Effector memory CD8-positive, alpha-beta T cell (primary cell): ENCODE measurements around the gene DLG2.

Experiments
- ATAC-seq: fragments of 150-1000 bp; cut with Tn5 transposase; replicated peaks from 2 replicates; pipeline ENCODE4 v1.10.0; 2021; ENCODE audit warnings: mild to moderate bottlenecking, moderate library complexity
- DNase-seq, 3 experiments: peaks; one replicate each; pipeline ENCODE4 v3.0.0; 2021
- H3K27ac Mint-ChIP-seq, 2 donors: one replicate each; pipeline ENCODE4 v1.8.0; 2022; ENCODE audit warnings: mild to moderate bottlenecking in 2 of 2, mixed read lengths in 2 of 2, moderate library complexity in 2 of 2
- H3K27me3 Mint-ChIP-seq, 2 donors: one replicate each; pipeline ENCODE4 v1.8.0; 2022; ENCODE audit warnings: mixed read lengths in 2 of 2
- H3K36me3 Mint-ChIP-seq: one replicate; pipeline ENCODE4 v1.8.0; 2022; ENCODE audit warnings: mild to moderate bottlenecking, moderate library complexity, mixed read lengths; ENCODE audit not compliant: insufficient read depth
- H3K4me1 Mint-ChIP-seq, 2 donors: one replicate each; pipeline ENCODE4 v1.8.0; 2022; ENCODE audit warnings: low read depth in 2 of 2, mixed read lengths in 2 of 2
- H3K4me3 Mint-ChIP-seq, 2 donors: one replicate each; pipeline ENCODE4 v1.8.0; 2022; ENCODE audit warnings: mild to moderate bottlenecking in 2 of 2, mixed read lengths in 2 of 2, moderate library complexity in 2 of 2
- H3K9me3 Mint-ChIP-seq, 2 donors: one replicate each; pipeline ENCODE4 v1.8.0; 2022; ENCODE audit warnings: mixed read lengths in 2 of 2

DLG2 gene

GRCh38 chr11:83827940-83828554 is 1799.1 kb downstream of the DLG2 start:
- Mint-ChIP-seq H3K27me3 (peaks cover 10 to 11% of the 10 kb centered on the region in 2 donors), H3K9me3 (no peaks in the 10 kb centered on the region), H3K36me3 (no peaks in the 10 kb centered on the region), H3K4me1 (no peaks in the 10 kb centered on the region), H3K4me3 (no peak overlapping the region), H3K27ac (no peak overlapping the region)
- no peak for ATAC-seq
- DNase-seq, result no peak

- DNase-seq (no peak), ATAC-seq (no peak)
- Mint-ChIP-seq H3K4me1 (no peaks in the 10 kb centered on the region), H3K4me3 (no peak overlapping the region), H3K36me3 (no peaks in the 10 kb centered on the region), H3K27ac (no peak overlapping the region), H3K9me3 (no peaks in the 10 kb centered on the region), H3K27me3 (peaks cover 10 to 11% of the 10 kb centered on the region in 2 donors)
Measured at GRCh38 chr11:83827520-83827919, 1799.6 kb downstream of the DLG2 start.

- H3K27me3 Mint-ChIP-seq, result peaks cover 5 to 10% of the 10 kb centered on the region in 2 donors
- no peak overlapping the region for H3K4me3 Mint-ChIP-seq
- no peaks in the 10 kb centered on the region for H3K4me1 Mint-ChIP-seq
- H3K36me3 Mint-ChIP-seq, result no peaks in the 10 kb centered on the region
- no peak overlapping the region for H3K27ac Mint-ChIP-seq
- DNase-seq (no peak), ATAC-seq (no peak)
- no peaks in the 10 kb centered on the region for H3K9me3 Mint-ChIP-seq
Measured at GRCh38 chr11:83826078-83826477, 1801.1 kb downstream of the DLG2 start.

GRCh38 chr11:83823461-83824025 is 1803.6 kb downstream of the DLG2 start:
- no peak for ATAC-seq
- no peaks in the 10 kb centered on the region for H3K9me3 Mint-ChIP-seq
- H3K36me3 Mint-ChIP-seq, result no peaks in the 10 kb centered on the region
- H3K27ac Mint-ChIP-seq, result no peak overlapping the region
- H3K4me1 Mint-ChIP-seq, result no peaks in the 10 kb centered on the region
- H3K4me3 Mint-ChIP-seq, result no peak overlapping the region
- peaks cover 4 to 10% of the 10 kb centered on the region in 2 donors for H3K27me3 Mint-ChIP-seq
- no peak for DNase-seq

DNA sequence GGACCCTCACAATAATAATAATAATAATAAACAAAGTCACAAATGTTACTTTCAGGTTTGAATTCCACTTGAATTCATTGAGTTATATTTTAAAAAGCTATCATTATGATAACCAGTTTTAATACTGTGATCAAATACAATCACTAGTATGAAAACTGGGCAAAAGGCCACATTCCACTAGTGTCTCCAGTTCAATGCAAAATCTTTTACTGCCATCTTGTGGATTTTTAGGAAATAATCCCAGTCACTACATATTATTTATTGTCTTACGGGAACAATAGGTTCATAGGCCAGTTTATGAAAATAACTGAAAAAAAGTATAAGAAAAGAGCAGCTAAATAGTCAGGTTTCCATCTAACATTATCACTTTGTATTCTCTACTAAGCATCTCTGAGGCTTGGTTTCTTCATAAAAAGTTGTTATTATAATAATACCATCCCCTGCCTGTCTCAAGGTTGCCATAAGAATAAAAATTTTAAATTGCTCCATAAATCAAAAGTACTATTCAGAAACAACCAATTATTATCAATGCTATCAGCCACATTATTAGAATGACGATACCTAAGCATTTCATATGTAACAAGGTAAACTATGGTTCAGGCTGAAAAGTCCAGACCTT is 1807.1 kb downstream of the DLG2 start:
- Mint-ChIP-seq H3K27me3 (no peaks in the 10 kb centered on the region), H3K9me3 (no peaks in the 10 kb centered on the region), H3K27ac (no peak overlapping the region), H3K4me3 (no peak overlapping the region), H3K36me3 (no peaks in the 10 kb centered on the region), H3K4me1 (no peaks in the 10 kb centered on the region)
- no peak for ATAC-seq
- no peak for DNase-seq

DNA sequence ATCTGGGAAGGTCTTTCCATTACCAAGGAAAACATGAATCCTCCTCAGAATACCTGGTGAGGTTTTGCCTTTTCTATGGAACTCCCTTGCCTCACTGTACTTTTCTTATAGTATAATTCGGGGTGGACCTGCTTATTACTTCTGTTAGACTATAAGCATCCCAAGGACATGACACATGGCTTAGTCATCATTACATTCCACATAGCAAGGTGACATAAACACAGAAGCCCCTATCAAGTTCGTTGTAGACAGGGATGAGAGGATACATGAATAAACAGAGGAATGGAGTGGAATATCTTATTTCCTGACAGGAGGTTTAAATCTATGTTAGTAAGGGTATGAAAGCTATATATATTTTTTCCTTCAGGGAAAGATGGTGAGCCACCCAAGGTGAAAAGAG is 1808.8 kb downstream of the DLG2 start:
- H3K4me3 Mint-ChIP-seq, result no peak overlapping the region
- DNase-seq (no peak), ATAC-seq (no peak)
- H3K9me3 Mint-ChIP-seq, result no peaks in the 10 kb centered on the region
- H3K36me3 Mint-ChIP-seq, result no peaks in the 10 kb centered on the region
- no peak overlapping the region for H3K27ac Mint-ChIP-seq
- no peaks in the 10 kb centered on the region for H3K27me3 Mint-ChIP-seq
- no peaks in the 10 kb centered on the region for H3K4me1 Mint-ChIP-seq

GRCh38 chr11:83816572-83817187 is 1810.5 kb downstream of the DLG2 start:
- no peak overlapping the region for H3K27ac Mint-ChIP-seq
- no peaks in the 10 kb centered on the region for H3K9me3 Mint-ChIP-seq
- no peak for DNase-seq
- ATAC-seq, result no peak
- no peaks in the 10 kb centered on the region for H3K27me3 Mint-ChIP-seq
- H3K4me3 Mint-ChIP-seq, result no peak overlapping the region
- no peaks in the 10 kb centered on the region for H3K4me1 Mint-ChIP-seq
- no peaks in the 10 kb centered on the region for H3K36me3 Mint-ChIP-seq

- Mint-ChIP-seq H3K36me3 (no peaks in the 10 kb centered on the region), H3K27me3 (no peaks in the 10 kb centered on the region), H3K4me3 (no peak overlapping the region), H3K4me1 (no peaks in the 10 kb centered on the region), H3K9me3 (no peaks in the 10 kb centered on the region), H3K27ac (no peak overlapping the region)
- DNase-seq, result no peak
- ATAC-seq, result no peak
Measured at GRCh38 chr11:83815736-83816135, 1811.4 kb downstream of the DLG2 start.

GRCh38 chr11:83813296-83813695 is 1813.8 kb downstream of the DLG2 start:
- DNase-seq (no peak), ATAC-seq (no peak)
- no peak overlapping the region for H3K27ac Mint-ChIP-seq
- H3K9me3 Mint-ChIP-seq, result no peaks in the 10 kb centered on the region
- H3K27me3 Mint-ChIP-seq, result no peaks in the 10 kb centered on the region
- H3K36me3 Mint-ChIP-seq, result no peaks in the 10 kb centered on the region
- H3K4me3 Mint-ChIP-seq, result no peak overlapping the region
- no peaks in the 10 kb centered on the region for H3K4me1 Mint-ChIP-seq

GRCh38 chr11:83809274-83809673 is 1817.9 kb downstream of the DLG2 start:
- H3K4me3 Mint-ChIP-seq, result no peak overlapping the region
- no peak overlapping the region for H3K27ac Mint-ChIP-seq
- no peaks in the 10 kb centered on the region for H3K9me3 Mint-ChIP-seq
- H3K36me3 Mint-ChIP-seq, result no peaks in the 10 kb centered on the region
- H3K27me3 Mint-ChIP-seq, result no peaks in the 10 kb centered on the region
- no peaks in the 10 kb centered on the region for H3K4me1 Mint-ChIP-seq
- ATAC-seq (no peak), DNase-seq (no peak)

GRCh38 chr11:83801799-83802198 is 1825.3 kb downstream of the DLG2 start:
- H3K36me3 Mint-ChIP-seq, result no peaks in the 10 kb centered on the region
- H3K4me1 Mint-ChIP-seq, result no peaks in the 10 kb centered on the region
- H3K27me3 Mint-ChIP-seq, result no peaks in the 10 kb centered on the region
- no peak overlapping the region for H3K4me3 Mint-ChIP-seq
- H3K9me3 Mint-ChIP-seq, result no peaks in the 10 kb centered on the region
- no peak overlapping the region for H3K27ac Mint-ChIP-seq
- DNase-seq (no peak), ATAC-seq (no peak)

DNA sequence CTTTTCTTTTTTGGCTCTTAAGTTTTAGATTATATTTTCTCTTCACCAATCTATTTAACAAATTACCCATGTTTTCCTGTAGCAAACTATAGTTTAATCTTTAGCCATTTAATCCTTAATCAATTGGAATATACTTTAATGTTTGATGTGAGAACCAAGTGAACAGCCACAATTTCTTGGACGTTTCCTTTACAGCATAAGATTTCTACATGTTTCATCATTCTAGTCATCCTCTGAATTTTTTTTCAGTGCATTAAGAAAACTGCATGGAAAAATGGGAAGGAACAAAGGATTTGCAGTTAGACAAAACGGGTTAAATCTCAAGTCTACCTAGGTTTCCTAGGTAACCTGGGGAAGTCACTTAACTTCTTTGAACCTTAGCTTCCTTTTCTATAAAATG is 1833.8 kb downstream of the DLG2 start:
- DNase-seq (no peak), ATAC-seq (no peak)
- no peak overlapping the region for H3K27ac Mint-ChIP-seq
- no peaks in the 10 kb centered on the region for H3K36me3 Mint-ChIP-seq
- no peaks in the 10 kb centered on the region for H3K9me3 Mint-ChIP-seq
- H3K27me3 Mint-ChIP-seq, result peaks cover 0 to 4% of the 10 kb centered on the region in 2 donors
- H3K4me3 Mint-ChIP-seq, result no peak overlapping the region
- H3K4me1 Mint-ChIP-seq, result no peaks in the 10 kb centered on the region

DNA sequence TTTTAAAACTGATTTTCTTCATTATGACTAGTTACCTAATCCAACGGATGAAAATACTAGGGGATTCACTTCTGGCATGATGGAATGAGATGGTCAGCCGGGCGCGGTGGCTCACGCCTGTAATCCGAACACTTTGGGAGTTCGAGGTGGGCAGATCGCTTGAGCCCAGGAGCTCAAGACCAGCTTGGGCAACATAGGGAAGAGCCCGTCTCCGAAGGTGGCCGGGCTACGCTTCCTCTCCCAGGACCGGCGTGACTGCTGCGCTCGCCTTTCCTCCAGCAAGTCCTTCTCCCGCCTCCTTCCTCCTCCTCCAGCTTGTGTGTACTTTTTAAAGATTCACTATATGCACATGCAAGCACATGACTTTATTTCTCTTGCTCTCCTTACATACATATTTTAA is 1835.6 kb downstream of the DLG2 start:
- Mint-ChIP-seq H3K4me3 (no peak overlapping the region), H3K4me1 (no peaks in the 10 kb centered on the region), H3K9me3 (no peaks in the 10 kb centered on the region), H3K27ac (no peak overlapping the region), H3K27me3 (peaks cover 0 to 4% of the 10 kb centered on the region in 2 donors), H3K36me3 (no peaks in the 10 kb centered on the region)
- no peak for ATAC-seq
- DNase-seq, result no peak

DNA sequence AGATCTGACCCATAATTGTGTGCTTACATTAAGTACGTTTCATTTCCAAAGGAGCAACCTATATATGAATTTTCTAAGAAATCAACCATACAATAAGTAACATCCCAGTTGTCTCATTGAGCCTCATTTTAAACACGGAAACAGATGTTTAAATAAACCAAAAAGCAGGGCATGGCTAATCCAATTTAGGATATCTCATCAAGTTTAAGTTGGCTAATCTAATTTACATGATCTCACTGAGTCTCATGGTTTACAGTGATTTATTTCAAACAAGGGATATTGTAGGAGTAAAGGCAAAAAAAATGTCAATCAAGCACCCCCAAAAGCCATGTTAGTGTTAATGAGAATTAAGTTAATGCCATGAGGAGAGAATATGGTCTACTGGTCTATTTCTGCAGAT is 1841.2 kb downstream of the DLG2 start:
- H3K9me3 Mint-ChIP-seq, result peaks cover 0 to 2% of the 10 kb centered on the region in 2 donors
- DNase-seq (no peak), ATAC-seq (no peak)
- H3K4me3 Mint-ChIP-seq, result no peak overlapping the region
- H3K27me3 Mint-ChIP-seq, result no peaks in the 10 kb centered on the region
- no peaks in the 10 kb centered on the region for H3K4me1 Mint-ChIP-seq
- no peaks in the 10 kb centered on the region for H3K36me3 Mint-ChIP-seq
- no peak overlapping the region for H3K27ac Mint-ChIP-seq
